Astrocyte (in vitro differentiated cells and primary cell): ENCODE data around the gene CPSF2. TPM values are rescaled to one million over a fixed set of nuclear protein-coding genes. Genes with fewer than 3 reads are reported as not detected.

Experiments
- DNase-seq: peaks from one replicate; pipeline ENCODE4 v3.0.0-alpha.2; 2010; ENCODE audit warnings: low read depth
- FAIRE-seq: peaks from 2 replicates; lab custom pipeline; 2011; peaks lifted over from hg19 to GRCh38; lab: Jason Lieb, UNC
- H2AFZ ChIP-seq: 2 replicates; pipeline ENCODE4 v1.6.0; 2012; ENCODE audit warnings: low read depth, low read length, inconsistent platforms
- H3K27ac ChIP-seq: 2 replicates; pipeline ENCODE4 v1.5.1; 2011; ENCODE audit warnings: low read depth, low read length, inconsistent platforms
- H3K27me3 ChIP-seq: 2 replicates; pipeline ENCODE4 v1.6.0; 2011; ENCODE audit warnings: low read length, inconsistent platforms; ENCODE audit not compliant: insufficient read depth
- H3K36me3 ChIP-seq: 2 replicates; pipeline ENCODE4 v1.5.1; 2011; ENCODE audit warnings: low read length, inconsistent platforms; ENCODE audit not compliant: insufficient read depth
- H3K4me1 ChIP-seq: 2 replicates; pipeline ENCODE4 v1.5.1; 2011; ENCODE audit warnings: low read length, inconsistent platforms; ENCODE audit not compliant: insufficient read depth
- H3K4me2 ChIP-seq: 2 replicates; pipeline ENCODE4 v1.6.0; 2012; ENCODE audit warnings: low read length, inconsistent platforms
- H3K4me3 ChIP-seq: 2 replicates; pipeline ENCODE4 v1.5.1; 2011; ENCODE audit warnings: low read depth, mild to moderate bottlenecking, low read length, inconsistent platforms; ENCODE audit not compliant: insufficient read depth
- H3K79me2 ChIP-seq: 2 replicates; pipeline ENCODE4 v1.6.0; 2012; ENCODE audit warnings: mild to moderate bottlenecking, low read length, inconsistent platforms; ENCODE audit not compliant: insufficient read depth
- H3K9ac ChIP-seq: 2 replicates; pipeline ENCODE4 v1.6.0; 2012; ENCODE audit warnings: mild to moderate bottlenecking, low read length, inconsistent platforms
- H3K9me3 ChIP-seq: 2 replicates; pipeline ENCODE4 v1.5.1; 2012; ENCODE audit warnings: low read depth, mild to moderate bottlenecking, low read length, inconsistent platforms; ENCODE audit not compliant: insufficient read depth
- H4K20me1 ChIP-seq: 2 replicates; pipeline ENCODE4 v1.6.0; 2012; ENCODE audit warnings: low read length, inconsistent platforms; ENCODE audit not compliant: insufficient read depth
- H3K27ac Mint-ChIP-seq: one replicate; pipeline ENCODE4 v1.8.0; 2021; ENCODE audit warnings: mild to moderate bottlenecking, mixed read lengths; ENCODE audit not compliant: unreplicated experiment
- H3K27me3 Mint-ChIP-seq: one replicate; pipeline ENCODE4 v1.8.0; 2021; ENCODE audit warnings: low read depth, mixed read lengths; ENCODE audit not compliant: unreplicated experiment
- H3K36me3 Mint-ChIP-seq: one replicate; pipeline ENCODE4 v1.8.0; 2021; ENCODE audit warnings: low read depth, mixed read lengths; ENCODE audit not compliant: unreplicated experiment
- H3K4me1 Mint-ChIP-seq: one replicate; pipeline ENCODE4 v1.8.0; 2021; ENCODE audit warnings: low read depth, mixed read lengths; ENCODE audit not compliant: unreplicated experiment
- H3K4me3 Mint-ChIP-seq: one replicate; pipeline ENCODE4 v1.8.0; 2021; ENCODE audit warnings: mild to moderate bottlenecking, moderate library complexity, mixed read lengths; ENCODE audit not compliant: unreplicated experiment
- H3K9me3 Mint-ChIP-seq: one replicate; pipeline ENCODE4 v1.8.0; 2021; ENCODE audit warnings: mild to moderate bottlenecking, mixed read lengths; ENCODE audit not compliant: unreplicated experiment
- EZH2 ChIP-seq: IDR thresholded peaks from 2 replicates; pipeline ENCODE4 v1.6.1; 2012; ENCODE audit warnings: mild to moderate bottlenecking, low read length, inconsistent platforms; ENCODE audit not compliant: insufficient read depth
- total RNA-seq: library from RNA; stranded (reverse); gene quantifications from 2 replicates; pipeline ENCODE4 v1.2.1, GENCODE V29; 2021
- TF ChIP-seq, protein P1 (sequence below): IDR thresholded peaks from 2 replicates; pipeline ENCODE4 v1.5.1; 2011; ENCODE audit warnings: low read depth, mild to moderate bottlenecking, inconsistent platforms, low read length, moderate library complexity; ENCODE audit not compliant: insufficient read depth

CPSF2 gene
- total RNA-seq, 1 donor from 2014 or later: 58.6 TPM

- Histone ChIP-seq H3K9me3 (no peaks in the 10 kb centered on the region), H3K4me3 (no peak overlapping the region), H3K27me3 (no peaks in the 10 kb centered on the region), H3K36me3 (no peaks in the 10 kb centered on the region), H3K79me2 (peaks cover 14% of the 10 kb centered on the region), H3K9ac (no peak overlapping the region), H3K27ac (no peak overlapping the region), H3K4me1 (peaks cover 7% of the 10 kb centered on the region), H2AFZ (no peak overlapping the region), H4K20me1 (peaks cover 5% of the 10 kb centered on the region), H3K4me2 (no peak overlapping the region)
- no peaks in the 10 kb centered on the region for H3K27me3 Mint-ChIP-seq
- TF ChIP-seq EZH2: no peak
- TF ChIP-seq, protein P1, sequence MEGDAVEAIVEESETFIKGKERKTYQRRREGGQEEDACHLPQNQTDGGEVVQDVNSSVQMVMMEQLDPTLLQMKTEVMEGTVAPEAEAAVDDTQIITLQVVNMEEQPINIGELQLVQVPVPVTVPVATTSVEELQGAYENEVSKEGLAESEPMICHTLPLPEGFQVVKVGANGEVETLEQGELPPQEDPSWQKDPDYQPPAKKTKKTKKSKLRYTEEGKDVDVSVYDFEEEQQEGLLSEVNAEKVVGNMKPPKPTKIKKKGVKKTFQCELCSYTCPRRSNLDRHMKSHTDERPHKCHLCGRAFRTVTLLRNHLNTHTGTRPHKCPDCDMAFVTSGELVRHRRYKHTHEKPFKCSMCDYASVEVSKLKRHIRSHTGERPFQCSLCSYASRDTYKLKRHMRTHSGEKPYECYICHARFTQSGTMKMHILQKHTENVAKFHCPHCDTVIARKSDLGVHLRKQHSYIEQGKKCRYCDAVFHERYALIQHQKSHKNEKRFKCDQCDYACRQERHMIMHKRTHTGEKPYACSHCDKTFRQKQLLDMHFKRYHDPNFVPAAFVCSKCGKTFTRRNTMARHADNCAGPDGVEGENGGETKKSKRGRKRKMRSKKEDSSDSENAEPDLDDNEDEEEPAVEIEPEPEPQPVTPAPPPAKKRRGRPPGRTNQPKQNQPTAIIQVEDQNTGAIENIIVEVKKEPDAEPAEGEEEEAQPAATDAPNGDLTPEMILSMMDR: no peak
- no peak overlapping the region for H3K4me3 Mint-ChIP-seq
- no peaks in the 10 kb centered on the region for H3K4me1 Mint-ChIP-seq
- DNase-seq (no peak), FAIRE-seq (no peak)
- H3K36me3 Mint-ChIP-seq: no peaks in the 10 kb centered on the region
- H3K27ac Mint-ChIP-seq: no peak overlapping the region
- H3K9me3 Mint-ChIP-seq: peaks cover 2% of the 10 kb centered on the region
Measured at GRCh38 chr14:92109490-92109889, 12.3 kb upstream of the CPSF2 start.

GRCh38 chr14:92121207-92121669, 531 bp upstream of the CPSF2 start:
- Histone ChIP-seq H3K4me2 (peak overlapping the region; percentile 95), H3K36me3 (peaks cover 3% of the 10 kb centered on the region), H2AFZ (peak overlapping the region; percentile 94), H3K79me2 (peaks cover 46% of the 10 kb centered on the region), H3K27me3 (no peaks in the 10 kb centered on the region), H3K27ac (peak overlapping the region; percentile 94), H3K4me3 (peak overlapping the region; percentile 94), H3K9me3 (no peaks in the 10 kb centered on the region), H3K9ac (peak overlapping the region; percentile 97), H3K4me1 (peaks cover 6% of the 10 kb centered on the region), H4K20me1 (no peaks in the 10 kb centered on the region)
- Mint-ChIP-seq H3K9me3 (no peaks in the 10 kb centered on the region), H3K36me3 (peaks cover 3% of the 10 kb centered on the region), H3K27me3 (no peaks in the 10 kb centered on the region), H3K4me3 (peak overlapping the region; percentile 96), H3K27ac (peak overlapping the region; percentile 100), H3K4me1 (peaks cover 18% of the 10 kb centered on the region)
- DNase-seq (peak; percentile 33), FAIRE-seq (no peak)
- TF ChIP-seq EZH2: no peak
- TF ChIP-seq, protein P1: no peak

GRCh38 chr14:92122351-92122677, 545 bp downstream of the CPSF2 start:
- Mint-ChIP-seq H3K9me3 (no peaks in the 10 kb centered on the region), H3K36me3 (peaks cover 3% of the 10 kb centered on the region), H3K27ac (peak overlapping the region; percentile 100), H3K4me1 (peaks cover 18% of the 10 kb centered on the region), H3K27me3 (no peaks in the 10 kb centered on the region), H3K4me3 (peak overlapping the region; percentile 96)
- peak overlapping the region; percentile 94 for H2AFZ ChIP-seq
- no peaks in the 10 kb centered on the region for H3K9me3 ChIP-seq
- DNase-seq (peak; percentile 31), FAIRE-seq (no peak)
- H4K20me1 ChIP-seq: no peaks in the 10 kb centered on the region
- peaks cover 3% of the 10 kb centered on the region for H3K36me3 ChIP-seq
- TF ChIP-seq EZH2: no peak
- TF ChIP-seq, protein P1: no peak
- H3K4me1 ChIP-seq: peaks cover 6% of the 10 kb centered on the region
- peak overlapping the region; percentile 94 for H3K27ac ChIP-seq
- no peaks in the 10 kb centered on the region for H3K27me3 ChIP-seq
- H3K79me2 ChIP-seq: peaks cover 46% of the 10 kb centered on the region
- H3K4me2 ChIP-seq: peak overlapping the region; percentile 95
- H3K4me3 ChIP-seq: peak overlapping the region; percentile 94
- H3K9ac ChIP-seq: peak overlapping the region; percentile 97
